Left hindlimb (tissue), 1 donor: Measurements from ENCODE around the gene INSC.
"Not testable (repeated sequence)": the region's sequence is repeated elsewhere in the genome, so short reads cannot be mapped to it uniquely, and the experiment has no call there.

Experiments
- DNase-seq: peaks from one replicate; pipeline ENCODE4 v3.0.0-alpha.2; 2018

Gene INSC

DNA sequence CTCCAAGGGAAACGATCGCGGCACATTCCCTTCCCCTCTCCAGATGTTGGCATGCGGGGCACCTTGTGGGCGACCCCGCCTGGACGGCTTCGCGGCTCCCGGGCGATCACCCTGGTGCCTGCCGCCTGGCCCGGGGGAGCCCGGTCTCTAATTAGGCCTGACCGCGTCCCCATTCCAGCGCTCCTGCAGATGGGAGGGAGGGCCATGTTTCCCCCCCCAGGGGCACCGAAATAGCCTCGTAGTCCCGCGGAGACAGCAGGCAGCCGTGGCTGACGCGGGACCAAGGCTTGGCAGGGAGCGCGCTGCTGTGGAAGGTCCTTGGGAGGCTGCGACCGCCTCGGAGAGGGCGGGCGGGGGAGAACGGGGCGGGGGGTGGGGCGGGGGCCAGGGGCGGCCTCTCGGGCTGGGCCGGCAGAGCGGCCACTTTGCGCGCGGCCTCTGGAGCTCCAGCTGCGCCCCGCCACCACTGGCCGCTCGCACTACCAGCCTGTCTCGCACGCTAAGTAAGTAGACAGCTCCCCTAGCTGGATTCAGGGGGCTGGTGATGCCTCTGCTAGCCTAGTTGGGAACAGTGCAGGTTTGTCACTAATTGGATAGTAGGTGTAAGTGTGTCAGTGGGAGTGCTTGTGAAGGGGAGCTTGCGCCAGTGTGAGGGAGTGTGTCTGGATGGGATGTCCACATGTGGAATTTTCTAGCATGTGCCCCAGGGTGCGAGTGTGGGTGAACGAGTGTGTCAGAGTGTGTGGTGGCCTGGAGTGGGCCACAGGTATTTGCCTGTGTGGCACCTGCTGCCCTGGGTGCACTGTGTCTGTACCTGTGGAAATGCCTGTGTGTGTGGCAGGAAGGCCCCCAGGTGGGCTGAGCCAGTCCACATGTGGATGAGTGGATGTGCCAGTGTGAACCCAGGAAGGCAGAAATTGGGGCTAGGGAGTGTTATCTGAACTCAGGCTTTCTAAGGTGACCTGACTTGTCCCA lies at the start of gene INSC:
INSC (plus strand) TSS at position 423 of the 975 bp plus-strand sequence. CDS start 34,252 bp downstream, outside the sequence.
- peak; percentile 79 for DNase-seq

GRCh38 chr11:15069751-15070150 lies 45.0 kb upstream of the INSC start:
- DNase-seq = not testable (repeated sequence)

DNA sequence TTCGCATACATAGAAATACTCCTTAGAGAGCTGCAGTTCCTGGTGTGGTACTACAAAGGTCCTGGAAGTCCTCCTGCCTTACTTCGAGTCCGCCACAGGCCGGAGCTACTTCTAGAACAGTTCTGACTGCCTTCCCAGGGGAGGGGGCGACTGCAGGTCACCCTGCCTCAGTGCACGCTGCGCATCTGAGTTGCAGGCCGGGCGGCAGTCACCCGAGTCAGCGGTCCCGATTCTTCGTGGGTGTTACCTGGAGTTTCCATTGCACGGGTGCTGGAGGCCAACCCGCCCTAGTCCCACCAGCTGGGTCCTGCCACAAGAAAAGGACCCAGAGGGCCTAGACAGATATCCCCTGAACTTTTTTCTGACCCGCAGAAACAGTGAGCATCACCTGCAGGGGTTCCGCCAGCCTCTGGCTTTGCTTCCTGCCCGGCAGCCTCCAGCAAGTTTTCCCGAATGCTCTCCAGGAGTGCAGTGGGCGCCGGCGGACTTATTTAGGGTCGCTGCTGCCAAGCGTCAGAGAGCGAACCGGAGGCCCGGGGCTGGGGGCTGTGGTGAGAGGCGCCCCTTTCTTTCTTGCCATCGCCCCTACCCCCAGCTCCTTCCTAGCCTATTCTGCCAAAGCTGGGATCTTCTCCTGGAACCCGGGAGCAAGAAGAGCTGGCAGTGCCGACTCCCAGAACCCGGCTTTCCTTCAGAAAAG lies 43.0 kb upstream of the INSC start:
- DNase-seq = no peak

DNA sequence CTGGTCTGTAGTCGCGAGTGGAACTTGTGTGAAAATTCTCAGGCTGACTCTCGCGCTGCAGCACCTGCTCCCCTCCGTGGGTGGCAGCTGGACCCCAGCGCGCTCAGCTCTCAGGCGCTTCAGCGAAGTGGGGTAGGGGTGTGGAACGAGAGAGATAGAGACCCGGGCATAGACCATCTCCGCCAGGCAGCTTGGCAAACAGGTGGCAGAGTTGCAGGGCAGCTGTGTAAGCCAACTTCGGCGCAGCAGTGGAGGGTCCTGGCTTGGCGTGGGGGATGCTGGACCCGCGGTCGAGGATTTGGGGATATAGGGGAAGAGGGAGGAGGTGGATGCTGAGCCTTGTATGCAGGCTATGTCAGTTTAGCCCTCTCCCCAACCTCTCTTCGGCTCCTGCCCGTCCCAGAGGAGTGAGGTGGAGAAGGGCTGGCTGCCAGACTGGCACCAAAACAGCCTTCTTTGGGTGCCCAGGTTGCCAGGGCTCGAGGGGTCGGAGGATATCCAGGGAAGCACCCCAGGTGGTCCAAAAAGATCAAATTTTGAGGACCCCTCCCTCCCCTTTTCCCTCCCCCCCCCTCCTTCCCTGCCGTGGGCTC lies 42.1 kb upstream of the INSC start:
- no peak for DNase-seq

GRCh38 chr11:15073361-15074205 lies 41.1 kb upstream of the INSC start, which contains the start of gene CALCB:
CALCB (plus strand) TSS chr11:15073593; CDS start chr11:15074719, 1,126 bp downstream.
- DNase-seq = peak; percentile 36

GRCh38 chr11:15074206-15075161 lies 40.2 kb upstream of the INSC start:
- DNase-seq = peak; percentile 85

- no peak for DNase-seq
These were observed 39.6 kb upstream of the INSC start for GRCh38 chr11:15075162-15075526.

DNA sequence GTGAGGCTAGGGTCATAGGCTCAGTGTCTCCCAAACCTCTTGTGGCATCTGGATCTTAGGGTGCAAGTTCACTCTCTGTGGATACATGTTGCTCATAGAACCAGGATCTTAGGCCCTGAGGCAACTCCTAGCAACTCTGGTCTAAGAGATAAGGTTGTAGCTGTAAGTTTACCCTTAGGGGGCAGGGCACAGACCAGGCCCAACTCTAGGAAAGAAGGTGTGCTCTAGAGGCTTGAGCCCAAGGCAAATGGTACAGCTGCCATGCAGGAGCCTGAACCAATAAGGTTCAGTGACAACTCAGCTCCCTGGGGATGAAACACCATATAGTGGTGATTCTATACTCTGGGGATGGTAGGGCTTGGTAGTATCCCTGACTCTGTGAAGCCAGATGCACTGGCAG lies 23.5 kb upstream of the INSC start:
- DNase-seq = no peak

DNA sequence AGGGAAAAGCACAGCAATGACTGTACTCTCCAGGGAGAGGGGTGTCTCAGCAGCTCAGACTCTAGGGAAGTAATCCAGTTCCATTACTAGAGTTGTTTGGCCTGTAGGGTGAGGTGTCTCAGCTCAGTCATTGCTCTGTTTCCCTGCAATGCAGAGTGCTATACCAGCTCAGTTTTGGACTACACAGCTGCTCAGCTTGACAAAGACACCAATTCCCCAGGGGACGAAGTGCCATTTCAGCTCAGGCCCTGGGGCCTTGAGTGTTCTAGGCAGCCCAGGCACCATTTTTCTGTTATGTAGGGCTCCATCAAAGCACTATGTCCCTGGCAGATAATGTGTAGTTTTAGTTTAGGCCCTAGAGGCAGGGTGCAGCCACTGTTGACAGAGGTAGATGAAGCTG lies 23.1 kb upstream of the INSC start:
- no peak for DNase-seq

GRCh38 chr11:15093432-15093831 lies 21.3 kb upstream of the INSC start:
- DNase-seq = no peak

GRCh38 chr11:15095736-15096228 lies 18.9 kb upstream of the INSC start:
- DNase-seq = no peak

DNA sequence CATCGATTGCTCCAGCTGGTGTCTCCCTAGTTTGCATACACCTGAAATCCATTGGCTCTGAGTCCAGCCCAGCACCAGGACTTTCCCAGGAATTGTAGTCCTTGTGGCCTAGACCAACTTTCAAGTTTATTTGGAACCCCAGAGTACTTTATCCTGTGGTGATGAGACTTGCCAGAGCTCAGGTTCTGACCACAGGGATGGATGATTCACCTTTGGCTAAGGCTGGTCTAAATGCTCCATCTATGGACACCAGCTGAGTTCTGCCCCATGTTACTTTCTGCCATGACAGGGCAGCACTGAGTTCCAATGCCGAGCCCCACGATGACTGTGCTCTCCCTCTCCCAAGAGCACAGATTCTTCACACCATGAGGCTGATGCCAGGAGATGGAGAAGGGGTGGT lies 17.3 kb upstream of the INSC start:
- no peak for DNase-seq

DNA sequence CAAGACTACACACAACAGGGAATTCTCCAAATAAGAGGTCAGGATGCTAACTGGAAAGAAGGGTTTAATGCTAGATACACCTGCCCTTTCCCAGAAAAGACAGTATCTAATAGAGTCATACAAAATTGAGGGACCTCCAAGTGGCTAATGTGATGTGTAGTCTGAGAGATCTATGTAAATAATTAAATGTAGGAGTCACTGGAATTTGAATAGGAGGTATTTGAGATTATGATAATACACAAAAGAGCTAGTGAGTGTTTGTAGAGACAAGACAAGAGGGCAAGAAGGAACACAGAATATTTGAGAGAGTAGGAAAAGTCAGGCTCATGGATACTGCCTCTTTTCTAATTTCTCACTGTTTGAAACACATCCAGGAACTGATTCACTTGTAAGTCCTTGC lies 15.5 kb upstream of the INSC start:
- no peak for DNase-seq

DNA sequence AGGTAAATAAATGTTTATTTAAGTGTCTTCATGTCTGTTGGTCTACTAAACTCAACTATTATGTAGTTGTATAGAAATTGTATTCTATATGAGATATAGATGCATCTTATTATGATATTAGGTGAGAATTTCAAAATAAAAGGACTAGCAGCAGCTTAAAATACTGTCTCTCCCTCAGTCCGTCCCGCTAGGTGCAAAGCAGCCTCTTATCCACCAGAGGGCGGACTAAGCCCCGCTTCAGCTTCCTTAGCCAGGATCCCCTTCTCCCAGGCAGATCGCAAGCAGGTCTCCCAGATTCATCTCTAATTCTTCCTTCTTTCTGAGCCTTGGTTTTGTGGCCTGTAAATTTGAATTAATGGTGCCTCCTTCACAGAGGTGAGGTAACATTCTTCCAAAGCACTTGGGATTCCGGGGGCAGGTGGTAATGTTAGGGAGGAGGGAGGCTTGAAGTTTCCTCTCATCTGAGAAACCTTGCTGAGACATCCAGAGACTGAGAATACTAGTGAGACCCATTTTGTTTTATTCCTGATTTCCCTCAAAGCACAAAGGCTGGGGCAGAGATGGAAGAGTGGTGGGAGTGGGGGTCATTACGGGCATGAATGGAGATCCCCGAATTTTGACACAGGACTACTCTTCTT lies 13.5 kb upstream of the INSC start:
- DNase-seq = peak; percentile 71

- no peak for DNase-seq
These were observed 10.6 kb upstream of the INSC start for GRCh38 chr11:15104166-15104565.

DNA sequence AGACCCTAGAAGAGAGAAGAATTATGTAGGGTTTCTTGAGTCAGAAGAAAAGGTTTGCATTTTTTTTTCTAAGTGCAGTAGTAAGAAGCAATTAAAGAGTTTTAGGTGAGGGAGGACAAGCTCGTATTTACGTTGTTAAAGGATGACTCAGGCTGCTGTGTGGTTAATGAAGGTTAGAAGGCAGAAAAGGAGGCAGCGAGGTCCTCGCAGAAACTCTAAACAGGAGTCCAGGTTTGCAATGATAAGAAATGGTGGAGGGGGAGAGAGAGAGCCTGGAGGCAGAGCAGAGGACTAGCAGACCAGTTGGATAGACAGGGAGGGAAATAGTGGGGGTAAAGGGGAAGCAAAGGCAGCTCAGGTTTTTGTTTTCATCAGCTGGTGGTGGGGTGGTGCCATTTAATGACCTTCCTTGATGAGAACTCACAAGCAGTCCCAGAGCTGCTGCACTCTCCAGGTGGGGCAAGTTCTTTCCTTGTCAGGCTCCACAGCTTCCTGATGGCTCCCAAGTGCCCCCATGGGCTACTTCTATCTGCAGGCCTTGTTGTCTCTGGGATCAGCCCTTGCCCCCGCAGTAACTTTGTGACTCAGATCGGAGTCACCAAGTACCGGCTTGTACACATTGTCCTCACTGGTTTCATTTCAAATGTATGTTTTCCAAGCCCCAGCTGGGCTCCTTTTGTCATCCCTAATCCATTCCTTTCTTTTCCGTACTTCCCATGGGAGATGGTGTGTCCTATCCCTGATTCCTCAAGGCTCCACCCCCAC lies 8.3 kb upstream of the INSC start:
- DNase-seq = no peak

GRCh38 chr11:15107730-15108515 lies 6.8 kb upstream of the INSC start:
- DNase-seq = no peak

DNA sequence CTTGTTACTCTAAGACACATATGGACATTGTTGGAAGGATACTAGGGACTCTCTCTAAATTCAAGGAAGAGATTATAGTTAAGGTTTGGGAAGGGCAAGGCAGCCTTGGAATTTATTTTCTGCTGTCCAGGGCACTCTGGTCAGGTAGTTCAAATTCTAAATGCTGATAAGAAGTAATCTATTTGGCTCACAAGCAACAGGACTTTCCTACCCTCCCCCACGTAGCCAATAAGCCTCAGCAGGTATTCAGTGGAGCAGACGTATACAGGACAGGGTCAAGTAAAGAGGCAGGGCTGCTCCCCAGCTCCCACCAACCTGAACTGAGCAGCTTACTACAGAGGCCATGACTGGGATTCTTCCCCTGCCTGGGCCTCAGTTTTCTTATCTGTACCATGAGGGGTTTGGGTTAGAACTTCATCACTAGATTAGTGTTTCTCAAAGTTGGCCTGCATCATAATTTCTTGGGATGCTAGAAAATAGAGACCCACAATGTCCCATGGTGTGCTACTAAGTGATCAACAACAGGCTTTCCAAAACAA lies 6.1 kb upstream of the INSC start:
- no peak for DNase-seq

- no peak for DNase-seq
These were observed 5.1 kb upstream of the INSC start for GRCh38 chr11:15109602-15110001.
